Stimulated activated CD4-positive, alpha-beta T cell treated with anti-CD3 and anti-CD28 coated beads, Interleukin-2, amount 100 ng/mL, for 24 hours (primary cell): Measurements from ENCODE around the gene OAS2.

Source experiments
- DNase-seq, 2 donors: peaks; one replicate each; pipeline ENCODE4 v3.0.0-alpha.2; 2020

The OAS2 gene

GRCh38 chr12:113060336-113060960, 82.1 kb downstream of the OAS2 start:
- DNase-seq, result no peak

GRCh38 chr12:113061061-113061694, 82.9 kb downstream of the OAS2 start:
- DNase-seq, result no peak
